ENCODE measurements around the gene PTPN7. TPM values are rescaled to one million over a fixed set of nuclear protein-coding genes. Genes with fewer than 3 reads are reported as not detected.
"Not testable (repeated sequence)": the region's sequence is repeated elsewhere in the genome, so short reads cannot be mapped to it uniquely, and the experiment has no call there.

PTPN7 gene
- total RNA-seq, 2 donors from 2014 or later = not detected

DNA sequence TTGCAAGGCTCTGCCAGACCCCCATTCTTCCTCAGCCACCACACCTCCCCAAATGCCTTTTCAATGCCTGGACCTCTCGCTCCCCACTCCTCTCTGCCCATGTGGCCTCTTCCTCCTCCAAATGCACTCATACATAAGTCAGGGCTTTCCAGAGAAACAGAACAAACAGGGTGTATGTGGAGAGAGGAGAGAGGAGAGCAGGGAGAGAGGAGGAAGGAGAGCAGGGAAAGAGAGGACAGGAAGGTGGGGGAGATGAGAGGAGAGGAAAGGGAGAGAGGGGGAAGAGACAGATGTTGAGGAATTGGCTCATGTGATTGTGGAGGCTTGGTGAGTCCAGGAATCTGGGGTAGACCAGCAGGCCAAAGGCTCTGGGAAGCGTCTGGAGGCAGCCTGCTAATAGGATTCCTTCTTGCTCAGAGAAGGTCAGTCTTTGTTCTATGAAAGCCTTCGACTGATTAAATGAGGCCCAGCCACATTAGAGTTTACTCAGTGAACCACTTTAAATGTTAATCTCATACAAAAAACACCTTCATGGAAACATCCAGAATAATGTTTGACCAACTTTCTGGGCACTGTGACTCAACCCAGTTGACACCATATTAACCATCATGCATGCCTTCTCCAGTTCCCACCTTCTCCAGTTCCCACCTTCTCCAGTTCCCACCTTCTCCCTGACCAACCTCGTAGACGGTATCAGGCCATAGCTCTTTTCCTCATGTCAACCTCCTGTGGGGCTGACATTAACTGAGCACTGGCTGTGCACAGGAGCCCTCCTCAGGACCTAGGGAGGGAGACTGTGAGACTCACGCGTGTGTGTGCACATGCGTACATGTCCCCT, 21.9 kb upstream of the PTPN7 start:
- H3K4me3 ChIP-seq (ENCODE audit: low read length) = no peak overlapping the region
- no peaks in the 10 kb centered on the region for H3K9me3 ChIP-seq (ENCODE audit: control insufficient read depth, low read length)
- no peaks in the 10 kb centered on the region for H3K36me3 ChIP-seq (ENCODE audit: control insufficient read depth, insufficient read depth, low read length)
- H3K4me1 ChIP-seq (ENCODE audit: control insufficient read depth, insufficient read depth, low read length) = no peaks in the 10 kb centered on the region
- peaks cover 8% of the 10 kb centered on the region for H3K4me1 Mint-ChIP-seq
- H3K27ac ChIP-seq (ENCODE audit: low read depth, low read length) = no peak overlapping the region
- H3K27me3 Mint-ChIP-seq (ENCODE audit: insufficient read depth) = peaks cover 18% of the 10 kb centered on the region
- DNase-seq = peak; percentile 38
- TF ChIP-seq, protein P1, sequence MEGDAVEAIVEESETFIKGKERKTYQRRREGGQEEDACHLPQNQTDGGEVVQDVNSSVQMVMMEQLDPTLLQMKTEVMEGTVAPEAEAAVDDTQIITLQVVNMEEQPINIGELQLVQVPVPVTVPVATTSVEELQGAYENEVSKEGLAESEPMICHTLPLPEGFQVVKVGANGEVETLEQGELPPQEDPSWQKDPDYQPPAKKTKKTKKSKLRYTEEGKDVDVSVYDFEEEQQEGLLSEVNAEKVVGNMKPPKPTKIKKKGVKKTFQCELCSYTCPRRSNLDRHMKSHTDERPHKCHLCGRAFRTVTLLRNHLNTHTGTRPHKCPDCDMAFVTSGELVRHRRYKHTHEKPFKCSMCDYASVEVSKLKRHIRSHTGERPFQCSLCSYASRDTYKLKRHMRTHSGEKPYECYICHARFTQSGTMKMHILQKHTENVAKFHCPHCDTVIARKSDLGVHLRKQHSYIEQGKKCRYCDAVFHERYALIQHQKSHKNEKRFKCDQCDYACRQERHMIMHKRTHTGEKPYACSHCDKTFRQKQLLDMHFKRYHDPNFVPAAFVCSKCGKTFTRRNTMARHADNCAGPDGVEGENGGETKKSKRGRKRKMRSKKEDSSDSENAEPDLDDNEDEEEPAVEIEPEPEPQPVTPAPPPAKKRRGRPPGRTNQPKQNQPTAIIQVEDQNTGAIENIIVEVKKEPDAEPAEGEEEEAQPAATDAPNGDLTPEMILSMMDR (conservative IDR thresholded peaks at IDR 0.05) = no peak
- H3K4me3 Mint-ChIP-seq = no peak overlapping the region
- no peak overlapping the region for H3K9ac ChIP-seq (ENCODE audit: extremely low read depth, low read length, poor library complexity, severe bottlenecking)
- no peaks in the 10 kb centered on the region for H3K27me3 ChIP-seq (ENCODE audit: control insufficient read depth, insufficient read depth, low read length, poor library complexity, severe bottlenecking)
- 91 to 93% methylated on average over 7 to 8 of the region's 8 CpGs for WGBS, 2 experiments (ENCODE audit: insufficient coverage in 1 of 2, insufficient read length in 1 of 2)
- H3K36me3 Mint-ChIP-seq (ENCODE audit: low read depth) = no peaks in the 10 kb centered on the region
- H3K9me3 Mint-ChIP-seq = no peaks in the 10 kb centered on the region
- H3K27ac Mint-ChIP-seq = no peak overlapping the region

DNA sequence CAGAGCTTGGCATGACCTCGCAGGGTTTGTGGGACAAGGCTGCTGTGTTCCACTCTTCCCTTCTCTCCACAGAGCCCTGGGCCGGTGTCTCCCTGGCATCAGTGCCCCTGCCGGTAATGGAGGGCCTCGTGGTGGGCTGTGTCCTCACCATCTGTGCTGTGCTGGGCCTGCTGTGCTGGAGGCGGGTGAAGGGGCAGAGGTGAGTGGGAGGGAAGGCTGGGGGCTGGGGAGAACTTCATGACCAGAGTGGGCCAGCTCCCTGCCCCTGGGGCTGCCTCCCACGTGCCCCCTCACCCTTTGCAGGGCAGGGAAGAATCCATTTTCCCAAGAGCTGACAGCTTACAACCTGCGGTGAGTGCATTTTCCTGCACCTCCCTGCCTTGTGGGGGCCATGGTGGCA, 21.2 kb upstream of the PTPN7 start:
- DNase-seq = peak; percentile 36
- WGBS, 2 experiments (ENCODE audit: insufficient coverage in 1 of 2, insufficient read length in 1 of 2) = 92% methylated on average over 3 to 7 of the region's 7 CpGs
- Mint-ChIP-seq H3K4me1 (peaks cover 8% of the 10 kb centered on the region), H3K27ac (no peak overlapping the region), H3K9me3 (no peaks in the 10 kb centered on the region), H3K36me3 (ENCODE audit: low read depth) (no peaks in the 10 kb centered on the region), H3K4me3 (no peak overlapping the region), H3K27me3 (ENCODE audit: insufficient read depth) (peaks cover 18% of the 10 kb centered on the region)
- Histone ChIP-seq H3K4me3 (ENCODE audit: low read length) (no peak overlapping the region), H3K9me3 (ENCODE audit: control insufficient read depth, low read length) (no peaks in the 10 kb centered on the region), H3K27ac (ENCODE audit: low read depth, low read length) (no peak overlapping the region), H3K36me3 (ENCODE audit: control insufficient read depth, insufficient read depth, low read length) (no peaks in the 10 kb centered on the region), H3K27me3 (ENCODE audit: control insufficient read depth, insufficient read depth, low read length, poor library complexity, severe bottlenecking) (no peaks in the 10 kb centered on the region), H3K9ac (ENCODE audit: extremely low read depth, low read length, poor library complexity, severe bottlenecking) (no peak overlapping the region), H3K4me1 (ENCODE audit: control insufficient read depth, insufficient read depth, low read length) (no peaks in the 10 kb centered on the region)
- TF ChIP-seq, protein P1 (conservative IDR thresholded peaks at IDR 0.05) = no peak

DNA sequence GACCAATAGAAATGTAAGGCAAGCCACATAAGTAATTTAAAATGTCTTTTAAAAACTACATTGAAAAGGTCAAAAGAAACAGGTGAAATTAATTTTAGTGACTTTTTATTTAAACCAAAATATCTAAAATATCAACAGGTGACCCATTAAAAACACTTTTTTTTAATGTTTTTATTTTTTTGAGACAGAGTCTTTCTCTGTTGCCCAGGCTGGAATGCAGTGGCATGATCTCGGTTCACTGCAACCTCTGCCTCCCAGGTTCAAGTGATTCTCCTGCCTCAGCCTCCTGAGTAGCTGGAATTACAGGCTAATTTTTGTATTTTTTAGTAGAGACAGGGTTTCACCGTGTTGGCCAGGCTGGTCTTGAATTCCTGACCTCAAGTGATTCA, 20.3 kb upstream of the PTPN7 start:
- 78 to 100% methylated on average over 2 of the region's 2 CpGs for WGBS, 2 experiments (ENCODE audit: insufficient coverage in 1 of 2, insufficient read length in 1 of 2)
- H3K9ac ChIP-seq (ENCODE audit: extremely low read depth, low read length, poor library complexity, severe bottlenecking); H3K36me3 Mint-ChIP-seq (ENCODE audit: low read depth); H3K4me3 ChIP-seq (ENCODE audit: low read length); DNase-seq; H3K4me3 Mint-ChIP-seq; H3K27ac Mint-ChIP-seq; H3K36me3 ChIP-seq (ENCODE audit: control insufficient read depth, insufficient read depth, low read length); H3K4me1 ChIP-seq (ENCODE audit: control insufficient read depth, insufficient read depth, low read length); H3K9me3 ChIP-seq (ENCODE audit: control insufficient read depth, low read length); H3K9me3 Mint-ChIP-seq; H3K4me1 Mint-ChIP-seq; H3K27me3 ChIP-seq (ENCODE audit: control insufficient read depth, insufficient read depth, low read length, poor library complexity, severe bottlenecking); H3K27ac ChIP-seq (ENCODE audit: low read depth, low read length): not testable (repeated sequence)
- H3K27me3 Mint-ChIP-seq (ENCODE audit: insufficient read depth) = peaks cover 18% of the 10 kb centered on the region

Data from endodermal cell (in vitro differentiated cells).